ENCODE results near the gene FBXW11. TPM values are rescaled to one million over a fixed set of nuclear protein-coding genes. Genes with fewer than 3 reads are reported as not detected.

Gene FBXW11
- polyA plus RNA-seq, 1 donor (not counting 4 experiments of a cell fraction or from before 2014, with no cell fraction given): 48.4 TPM

- H3K4me3 ChIP-seq (ENCODE audit: control insufficient read depth in 2 of 3, extremely low read depth in 1 of 3, insufficient read depth in 2 of 3, low read depth in 1 of 3, low read length in 3 of 3): no peak overlapping the region
- FAIRE-seq (no peak), DNase-seq (ENCODE audit: low read depth, low spot score) (no peak)
- H3K4me1 ChIP-seq (ENCODE audit: control insufficient read depth, extremely low read depth, insufficient read depth, low read length): no peaks in the 10 kb centered on the region
- no peaks in the 10 kb centered on the region for H3K79me2 ChIP-seq (ENCODE audit: control insufficient read depth, insufficient read depth, low read length)
- H4K20me1 ChIP-seq (ENCODE audit: control insufficient read depth, extremely low read depth, insufficient read depth, low read length): peaks cover 3% of the 10 kb centered on the region
- H3K9ac ChIP-seq (ENCODE audit: control insufficient read depth, extremely low read depth, insufficient read depth, low read length): no peak overlapping the region
- TF ChIP-seq CTCF (optimal IDR thresholded peaks at IDR 0.05 in 1 of 3, IDR thresholded peaks at IDR 0.05 in 1 of 3, conservative IDR thresholded peaks at IDR 0.05 in 1 of 3; ENCODE audit: extremely low read depth in 1 of 3, insufficient read depth in 2 of 3, low read length in 3 of 3) (no peak), EZH2 (IDR thresholded peaks at IDR 0.05; ENCODE audit: low read length) (no peak)
- no peaks in the 10 kb centered on the region for H3K9me3 ChIP-seq (ENCODE audit: control insufficient read depth, low read depth, low read length)
- H2AFZ ChIP-seq (ENCODE audit: control insufficient read depth, low read length): no peak overlapping the region
- peaks cover 2 to 8% of the 10 kb centered on the region in 2 experiments for H3K36me3 ChIP-seq (ENCODE audit: control insufficient read depth in 2 of 2, extremely low read depth in 1 of 2, insufficient read depth in 2 of 2, low read length in 2 of 2)
- dilution Hi-C loops (cut with MboI; ENCODE audit: extremely low pct_ligation_motif_present, low sequenced_read_pairs): no loop called here
- no peaks in the 10 kb centered on the region for H3K27me3 ChIP-seq (ENCODE audit: control insufficient read depth, extremely low read depth, insufficient read depth, low read length)
- H3K9me1 ChIP-seq (ENCODE audit: control insufficient read depth, extremely low read depth, insufficient read depth, low read length): no peaks in the 10 kb centered on the region
- no peak overlapping the region for H3K27ac ChIP-seq (ENCODE audit: control insufficient read depth, insufficient read depth, low read length)
- H3K4me2 ChIP-seq (ENCODE audit: control insufficient read depth, extremely low read depth, insufficient read depth, low read depth, low read length): no peak overlapping the region
Measured at GRCh38 chr5:171893290-171893886, 113.0 kb downstream of the FBXW11 start.

- Histone ChIP-seq H3K9me1 (ENCODE audit: control insufficient read depth, extremely low read depth, insufficient read depth, low read length) (no peaks in the 10 kb centered on the region), H3K4me1 (ENCODE audit: control insufficient read depth, extremely low read depth, insufficient read depth, low read length) (no peaks in the 10 kb centered on the region), H3K36me3 (ENCODE audit: control insufficient read depth in 2 of 2, extremely low read depth in 1 of 2, insufficient read depth in 2 of 2, low read length in 2 of 2) (peaks cover 0 to 6% of the 10 kb centered on the region in 2 experiments), H4K20me1 (ENCODE audit: control insufficient read depth, extremely low read depth, insufficient read depth, low read length) (peaks cover 3% of the 10 kb centered on the region), H3K9ac (ENCODE audit: control insufficient read depth, extremely low read depth, insufficient read depth, low read length) (no peak overlapping the region), H3K9me3 (ENCODE audit: control insufficient read depth, low read depth, low read length) (no peaks in the 10 kb centered on the region), H3K4me2 (ENCODE audit: control insufficient read depth, extremely low read depth, insufficient read depth, low read depth, low read length) (no peak overlapping the region), H2AFZ (ENCODE audit: control insufficient read depth, low read length) (no peak overlapping the region), H3K79me2 (ENCODE audit: control insufficient read depth, insufficient read depth, low read length) (no peaks in the 10 kb centered on the region), H3K27me3 (ENCODE audit: control insufficient read depth, extremely low read depth, insufficient read depth, low read length) (no peaks in the 10 kb centered on the region), H3K4me3 (ENCODE audit: control insufficient read depth in 2 of 3, extremely low read depth in 1 of 3, insufficient read depth in 2 of 3, low read depth in 1 of 3, low read length in 3 of 3) (no peak overlapping the region), H3K27ac (ENCODE audit: control insufficient read depth, insufficient read depth, low read length) (no peak overlapping the region)
- dilution Hi-C loops (cut with MboI; ENCODE audit: extremely low pct_ligation_motif_present, low sequenced_read_pairs): no loop called here
- TF ChIP-seq CTCF (optimal IDR thresholded peaks at IDR 0.05 in 1 of 3, IDR thresholded peaks at IDR 0.05 in 1 of 3, conservative IDR thresholded peaks at IDR 0.05 in 1 of 3; ENCODE audit: extremely low read depth in 1 of 3, insufficient read depth in 2 of 3, low read length in 3 of 3) (no peak), EZH2 (IDR thresholded peaks at IDR 0.05; ENCODE audit: low read length) (no peak)
- DNase-seq (ENCODE audit: low read depth, low spot score) (no peak), FAIRE-seq (no peak)
Measured at GRCh38 chr5:171891595-171891994, 114.8 kb downstream of the FBXW11 start.

All from keratinocyte (primary cell).